NOMO-1 treated with dmso at 0.1 percent for 144 hours (cell line): Measurements from ENCODE around the gene SPOCK1.
"Not testable (repeated sequence)": the region's sequence is repeated elsewhere in the genome, so short reads cannot be mapped to it uniquely, and the experiment has no call there.

Source experiments
- DNase-seq: peaks from one replicate; lab custom pipeline; 2025; ENCODE audit not compliant: unreplicated experiment; lab: John Stamatoyannopoulos, UW

Gene SPOCK1

GRCh38 chr5:137398751-137399150 lies 100.4 kb downstream of the SPOCK1 start:
- no peak for DNase-seq

- no peak for DNase-seq
Observed at GRCh38 chr5:137398154-137398553, 101.0 kb downstream of the SPOCK1 start.

GRCh38 chr5:137395011-137395755 lies 103.9 kb downstream of the SPOCK1 start:
- no peak for DNase-seq

- no peak for DNase-seq
Observed at GRCh38 chr5:137394380-137394779, 104.7 kb downstream of the SPOCK1 start.

GRCh38 chr5:137393196-137393993 lies 105.7 kb downstream of the SPOCK1 start:
- no peak for DNase-seq

DNA sequence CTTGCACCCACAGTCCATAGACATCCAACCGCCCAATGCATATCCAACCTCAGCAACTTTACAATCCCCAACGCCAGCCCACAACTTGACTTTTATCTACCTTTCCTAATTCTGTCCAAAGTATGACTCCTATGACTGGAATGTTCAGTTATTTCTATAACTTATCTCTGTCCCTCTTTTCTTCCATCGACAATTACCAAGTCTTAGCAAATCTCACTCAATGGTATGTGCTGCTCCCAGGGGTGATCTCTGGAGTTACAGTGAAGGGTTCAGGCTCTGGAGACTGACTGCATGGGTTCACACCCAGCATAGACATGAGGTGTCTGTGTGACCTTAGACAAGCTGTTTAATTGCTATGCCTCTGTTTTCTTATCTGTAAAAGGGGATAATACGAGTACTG lies 106.9 kb downstream of the SPOCK1 start:
- DNase-seq, result no peak

GRCh38 chr5:137391044-137391443 lies 108.1 kb downstream of the SPOCK1 start:
- DNase-seq, result not testable (repeated sequence)

DNA sequence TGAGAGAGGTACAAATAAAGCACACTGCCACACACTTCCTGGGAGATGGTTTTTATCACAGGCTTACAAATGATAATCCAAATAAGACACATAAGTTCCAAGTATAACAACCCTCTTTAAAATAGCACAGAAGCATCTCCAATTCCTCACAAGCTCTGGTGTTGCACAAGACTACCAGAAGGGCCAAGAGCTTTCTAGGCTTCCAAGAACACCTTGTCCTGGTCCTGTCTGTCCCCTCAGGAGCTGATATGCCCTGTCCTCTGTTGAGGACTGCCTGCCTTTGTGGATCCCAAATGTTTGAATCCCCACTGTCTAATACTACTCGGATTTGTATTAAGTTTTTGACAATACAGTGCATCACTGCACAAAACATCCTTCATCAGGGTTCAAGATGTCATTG lies 110.1 kb downstream of the SPOCK1 start:
- no peak for DNase-seq

DNA sequence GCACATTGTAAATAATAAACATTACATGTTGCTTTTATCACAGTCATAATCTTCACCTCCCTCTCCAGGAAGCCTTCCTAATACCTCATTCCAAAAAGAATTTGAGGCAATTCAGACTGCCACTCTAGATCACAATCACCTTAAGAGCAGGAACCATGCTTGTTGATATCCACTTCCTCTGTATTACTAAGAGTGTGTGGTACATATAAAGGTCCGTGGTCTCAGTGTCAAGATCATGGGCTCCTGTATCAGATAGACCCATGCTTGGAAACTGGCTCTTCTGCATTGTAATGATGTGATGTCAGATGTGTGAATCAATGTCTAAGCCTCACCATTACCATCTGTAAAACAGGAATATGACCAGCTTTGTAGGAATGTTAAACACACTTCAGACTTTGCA lies 114.1 kb downstream of the SPOCK1 start:
- DNase-seq, result no peak

DNA sequence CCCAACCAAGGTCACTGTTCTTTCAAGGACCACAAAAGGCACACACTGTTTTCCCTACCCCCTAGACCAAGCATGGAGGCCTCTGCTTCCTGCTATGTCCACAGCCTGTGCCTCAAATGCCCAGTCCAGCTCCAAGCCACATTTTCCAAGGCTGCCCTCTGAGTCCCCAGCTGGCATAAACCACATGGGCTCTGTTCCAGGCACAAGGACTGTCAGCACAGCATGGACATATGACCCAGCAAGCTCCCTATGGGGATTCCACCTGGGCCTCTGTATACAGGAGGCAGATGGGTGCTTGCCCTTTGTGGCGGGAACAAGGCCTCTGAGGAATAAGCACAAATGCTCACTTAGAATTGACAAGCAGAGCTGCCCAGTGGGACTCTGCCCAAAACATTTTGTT lies 115.2 kb downstream of the SPOCK1 start:
- DNase-seq, result no peak

- no peak for DNase-seq
Observed at GRCh38 chr5:137381555-137381954, 117.6 kb downstream of the SPOCK1 start.

- DNase-seq, result no peak
Observed at GRCh38 chr5:137379555-137380286, 119.4 kb downstream of the SPOCK1 start.

DNA sequence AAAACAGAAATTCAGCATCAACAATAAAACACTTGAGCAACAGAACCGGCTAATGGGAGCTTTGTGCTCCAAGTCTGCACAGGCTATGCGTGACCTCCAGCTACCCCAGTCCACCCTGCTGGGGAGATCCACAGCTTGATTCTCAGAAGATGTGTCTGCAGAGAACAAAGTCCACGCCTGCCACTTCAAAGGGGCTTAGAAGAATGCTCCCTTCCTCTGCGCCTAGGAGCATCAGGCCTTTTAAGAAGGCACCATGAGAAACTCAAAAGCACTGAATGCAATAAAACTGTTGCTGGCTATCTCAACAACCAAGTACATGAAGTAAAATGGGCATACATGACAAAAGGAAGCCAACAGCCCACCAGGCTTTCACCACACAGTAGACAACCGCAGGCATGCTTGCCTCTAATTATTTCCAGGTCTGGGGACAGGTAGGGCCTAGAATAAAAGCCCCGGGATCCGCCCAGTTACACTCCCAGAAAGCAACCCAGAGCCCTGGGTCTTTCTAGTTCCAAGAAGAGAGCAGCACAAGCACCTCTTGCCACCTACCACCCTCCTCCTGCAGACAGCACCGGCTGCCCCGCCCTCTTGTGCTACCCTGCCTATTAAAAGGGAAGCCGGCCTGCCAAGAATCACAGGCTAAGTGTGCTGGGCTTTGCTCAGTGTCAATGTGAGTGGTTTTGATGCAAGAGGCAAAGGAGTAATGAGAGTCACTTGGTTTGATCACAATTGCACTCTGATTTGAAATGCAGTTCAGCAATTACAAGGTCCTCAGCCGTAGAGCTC lies 123.2 kb downstream of the SPOCK1 start:
- DNase-seq, result no peak

DNA sequence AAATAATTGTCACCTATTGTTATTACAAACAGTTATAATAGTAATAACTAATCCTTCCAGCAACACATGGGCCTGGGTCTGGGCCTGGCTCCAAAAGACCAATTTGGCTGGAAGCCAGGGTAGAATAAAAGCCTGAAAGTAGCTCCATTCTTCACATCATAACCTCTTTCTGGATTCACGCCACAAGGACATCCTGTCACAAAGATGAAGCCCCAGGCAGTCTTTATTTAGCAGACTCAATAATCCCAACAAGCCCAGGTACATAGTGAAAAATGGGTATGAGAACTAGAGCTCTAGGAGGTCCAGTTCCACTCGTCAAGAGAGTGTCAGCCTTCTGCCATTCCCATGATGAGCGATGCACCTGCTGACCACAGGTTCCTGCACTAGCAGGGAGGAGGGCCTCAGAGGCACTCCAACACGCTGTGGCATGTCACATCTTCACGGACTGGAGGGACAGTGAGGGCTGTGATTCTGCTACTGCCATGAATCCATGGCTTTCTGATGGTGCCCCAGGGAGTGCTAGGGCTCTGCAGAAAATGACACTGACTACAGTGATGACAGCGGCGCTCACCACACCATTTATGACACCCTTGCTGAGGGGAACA lies 124.9 kb downstream of the SPOCK1 start:
- DNase-seq, result no peak

- peak; percentile 76 for DNase-seq
Observed at GRCh38 chr5:137372773-137373160, 126.4 kb downstream of the SPOCK1 start.

- DNase-seq, result peak; percentile 11
Observed at GRCh38 chr5:137372016-137372772, 126.9 kb downstream of the SPOCK1 start.

- no peak for DNase-seq
Observed at GRCh38 chr5:137370096-137371071, 128.7 kb downstream of the SPOCK1 start.

GRCh38 chr5:137368651-137369050 lies 130.5 kb downstream of the SPOCK1 start:
- no peak for DNase-seq

DNA sequence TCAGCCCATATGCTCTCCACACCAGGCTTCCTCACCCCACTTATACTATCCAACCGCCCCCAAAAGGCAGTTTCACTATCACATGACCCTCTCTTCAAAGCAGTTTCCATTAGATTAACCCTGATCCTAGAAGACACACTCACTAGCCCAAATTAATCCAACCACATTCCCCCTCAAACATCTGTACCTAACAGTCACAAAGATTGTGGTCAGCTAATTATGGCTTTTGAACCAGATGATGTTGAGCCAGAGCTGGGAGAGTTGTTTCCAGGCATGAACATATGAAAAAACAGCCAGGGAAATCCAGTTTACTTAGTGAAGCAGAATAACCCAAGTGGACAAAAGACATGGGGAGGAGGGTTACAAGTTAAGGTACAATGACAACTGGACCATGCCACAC lies 131.2 kb downstream of the SPOCK1 start:
- no peak for DNase-seq
